Stimulated activated CD4-positive, alpha-beta T cell treated with anti-CD3 and anti-CD28 coated beads, TNF-alpha, amount 100 ng/mL, for 4 hours (primary cell): ENCODE results near the gene CHST4.
"Not testable (repeated sequence)": the region's sequence is repeated elsewhere in the genome, so short reads cannot be mapped to it uniquely, and the experiment has no call there.

Experiments
- DNase-seq, 3 experiments: peaks; one replicate each; pipeline ENCODE4 v3.0.0-alpha.2; 2020; ENCODE audit warnings: low read depth in 3 of 3

CHST4 gene

DNA sequence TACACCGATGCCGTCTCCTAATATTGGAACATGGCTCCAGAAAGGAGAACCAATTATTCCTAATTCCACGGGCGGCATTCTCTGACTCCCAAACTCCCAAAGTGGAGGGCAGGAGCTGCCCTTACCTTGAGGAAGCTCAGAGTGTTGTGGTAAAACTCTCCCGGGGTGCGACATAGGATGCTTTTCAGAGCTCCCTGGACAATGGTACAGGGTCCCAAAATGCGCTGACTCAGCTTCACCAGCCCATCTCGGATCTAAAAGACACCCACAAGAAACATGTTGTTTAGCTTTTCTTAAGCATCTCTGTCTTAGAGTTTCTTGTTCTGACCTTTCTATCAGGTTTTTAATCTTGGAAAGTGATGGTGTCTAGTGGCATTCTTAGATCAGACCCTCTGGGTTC lies 43.9 kb downstream of the CHST4 start:
- no peak for DNase-seq

DNA sequence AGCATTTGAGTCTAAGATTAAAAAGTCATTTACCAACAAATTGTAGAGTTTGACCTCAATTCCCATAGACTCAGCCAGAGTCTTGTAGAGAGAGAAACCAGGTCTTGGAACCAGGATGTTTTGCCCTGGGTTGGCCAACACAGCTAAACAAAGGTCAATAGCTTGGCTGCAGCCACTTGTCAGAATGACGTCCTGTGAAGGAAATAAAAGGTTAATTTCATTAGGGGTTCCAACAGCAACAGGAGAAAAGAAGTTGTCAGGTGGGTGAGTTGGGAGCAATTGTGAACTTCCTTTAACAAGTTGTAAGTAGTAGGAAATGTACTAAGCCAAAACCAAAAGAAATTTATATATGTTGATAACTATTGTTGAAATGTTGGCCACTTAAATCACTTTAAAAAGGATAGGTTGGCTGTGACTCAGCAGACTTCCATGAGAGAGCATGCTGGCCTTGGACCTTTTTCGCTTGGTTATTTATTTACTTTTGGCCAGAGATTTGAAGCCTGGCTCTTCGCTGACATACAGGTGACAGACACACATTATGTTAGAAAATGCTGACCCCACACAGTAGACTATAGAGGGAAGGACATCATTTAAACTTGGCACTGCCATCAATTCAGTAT lies 46.4 kb downstream of the CHST4 start:
- no peak for DNase-seq

GRCh38 chr16:71573387-71574094 lies 47.3 kb downstream of the CHST4 start:
- no peak for DNase-seq

DNA sequence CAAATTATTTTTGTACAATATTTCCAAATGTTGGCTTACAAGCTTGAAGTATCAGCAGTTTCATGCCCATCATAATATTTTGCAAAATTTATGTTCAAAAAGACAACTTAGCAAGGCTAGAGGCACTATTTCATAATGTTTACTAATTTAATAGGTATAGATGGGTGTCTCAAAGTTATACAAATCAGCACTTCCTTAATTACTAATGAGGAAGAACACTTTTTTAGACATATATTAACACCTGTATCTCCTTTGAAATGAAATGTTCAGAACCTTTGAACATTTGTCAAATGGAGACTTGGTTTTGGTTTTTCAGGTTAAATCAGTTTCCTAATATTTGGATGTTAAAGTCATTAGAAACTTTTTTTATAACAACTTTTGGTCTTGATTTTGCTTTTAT lies 48.5 kb downstream of the CHST4 start:
- no peak for DNase-seq

- DNase-seq = no peak
Observed at GRCh38 chr16:71576971-71577370, 50.7 kb downstream of the CHST4 start, which contains the start of gene TAT. TAT (minus strand) TSS chr16:71577092; CDS start chr16:71576415, 677 bp downstream.

DNA sequence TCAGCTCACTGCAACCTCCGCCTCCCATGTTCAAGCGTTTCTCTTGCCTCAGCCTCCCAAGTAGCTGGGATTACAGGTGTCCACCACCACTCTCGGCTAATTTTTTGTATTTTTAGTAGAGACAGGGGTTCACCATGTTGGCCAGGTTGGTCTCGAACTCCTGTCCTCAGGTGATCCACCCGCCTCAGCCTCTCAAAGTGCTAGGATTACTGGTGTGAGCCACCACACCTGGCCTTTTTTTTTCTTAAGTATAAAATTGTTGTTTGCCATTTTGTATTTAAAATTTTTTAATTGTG lies 56.3 kb downstream of the CHST4 start:
- DNase-seq = not testable (repeated sequence)

DNA sequence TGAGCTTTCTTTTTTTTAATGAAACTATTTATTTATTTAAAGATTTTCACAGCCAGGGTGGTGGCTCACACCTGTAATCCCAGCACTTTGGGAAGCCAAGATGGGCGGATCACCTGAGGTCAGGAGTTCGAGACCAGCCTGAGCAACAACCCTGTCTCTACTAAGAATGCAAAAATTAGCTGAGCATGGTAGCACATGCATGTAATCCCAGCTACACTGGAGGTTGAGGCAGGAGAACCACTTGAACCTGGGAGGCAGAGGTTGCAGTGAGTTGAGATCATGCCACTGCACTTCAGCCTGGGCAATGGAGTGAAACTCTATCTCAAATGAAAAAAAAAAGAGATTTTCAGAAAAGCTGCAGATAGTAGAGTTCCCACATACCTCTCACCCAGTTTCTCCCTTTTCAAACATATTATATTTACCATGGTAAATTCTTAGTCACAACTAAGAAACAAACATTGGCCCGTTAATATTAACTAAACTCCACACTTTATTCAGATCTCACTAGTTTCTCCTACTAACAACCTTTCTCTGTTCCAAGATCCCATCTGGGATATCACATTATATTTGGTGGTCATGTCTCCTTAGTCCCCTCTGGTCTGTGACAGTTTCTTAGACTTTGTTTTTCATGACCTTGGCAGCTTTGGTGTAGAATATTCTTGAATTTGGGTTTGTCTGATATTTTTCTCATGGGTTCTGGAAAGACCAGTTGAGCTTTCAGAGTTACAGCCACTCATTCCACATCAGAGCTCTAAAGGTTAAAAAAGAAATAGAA lies 58.5 kb downstream of the CHST4 start:
- no peak for DNase-seq

DNA sequence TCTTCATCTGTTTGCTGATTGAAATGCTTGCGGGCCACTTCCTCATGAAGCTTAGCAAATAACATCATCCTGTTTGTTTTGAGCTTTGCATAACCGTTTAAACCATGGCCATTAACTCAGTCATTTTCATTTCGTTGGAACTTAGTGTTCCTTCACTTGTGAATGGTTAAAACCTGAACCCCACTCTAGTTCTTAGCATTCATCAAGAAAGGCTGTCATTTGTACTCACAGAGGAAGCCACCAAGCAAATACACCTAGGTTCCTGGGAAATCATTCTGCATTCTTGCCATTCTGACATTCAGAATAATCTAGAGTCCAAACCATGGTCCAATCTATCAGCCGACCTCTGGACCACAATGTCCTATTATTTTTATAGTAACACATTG lies 59.1 kb downstream of the CHST4 start:
- DNase-seq = no peak
